ENCODE results near the gene WDR74.
A peak's percentile ranks its signal among the peaks of the same experiment; 100 is the strongest.
"Not testable (repeated sequence)": the region's sequence is repeated elsewhere in the genome, so short reads cannot be mapped to it uniquely, and the experiment has no call there.

The WDR74 gene

GRCh38 chr11:62841361-62842170, 2.2 kb upstream of the WDR74 start:
- peak; percentile 93 for DNase-seq (ENCODE audit: low read depth, low spot score)

- peak; percentile 36 for DNase-seq (ENCODE audit: low read depth, low spot score)
These were observed 1.5 kb upstream of the WDR74 start for GRCh38 chr11:62840721-62841360.

- no peak for DNase-seq (ENCODE audit: low read depth, low spot score)
These were observed 4.1 kb downstream of the WDR74 start for GRCh38 chr11:62835336-62835735.

GRCh38 chr11:62832336-62833234, 6.8 kb downstream of the WDR74 start, which contains the start of gene TEX54:
TEX54 (minus strand) TSS chr11:62832841.
- no peak for DNase-seq (ENCODE audit: low read depth, low spot score)

- peak; percentile 99 for DNase-seq (ENCODE audit: low read depth, low spot score)
These were observed 7.7 kb downstream of the WDR74 start, which contains the start of gene STX5 for GRCh38 chr11:62831520-62832335. STX5 (minus strand) TSS chr11:62832051; CDS start chr11:62831243, 808 bp downstream.

- no peak for DNase-seq (ENCODE audit: low read depth, low spot score)
These were observed 8.4 kb downstream of the WDR74 start for GRCh38 chr11:62830904-62831519.

GRCh38 chr11:62828130-62828529, 11.3 kb downstream of the WDR74 start:
- not testable (repeated sequence) for DNase-seq (ENCODE audit: low read depth, low spot score)

- no peak for DNase-seq (ENCODE audit: low read depth, low spot score)
These were observed 15.7 kb downstream of the WDR74 start for GRCh38 chr11:62823677-62824076.

- DNase-seq (ENCODE audit: low read depth, low spot score) = no peak
These were observed 22.3 kb downstream of the WDR74 start for GRCh38 chr11:62817129-62817528.

- no peak for DNase-seq (ENCODE audit: low read depth, low spot score)
These were observed 22.8 kb downstream of the WDR74 start for GRCh38 chr11:62816557-62816956.

GRCh38 chr11:62811659-62812058, 27.7 kb downstream of the WDR74 start:
- DNase-seq (ENCODE audit: low read depth, low spot score) = no peak

GRCh38 chr11:62810748-62811147, 28.6 kb downstream of the WDR74 start:
- no peak for DNase-seq (ENCODE audit: low read depth, low spot score)

- DNase-seq (ENCODE audit: low read depth, low spot score) = no peak
These were observed 32.7 kb downstream of the WDR74 start for GRCh38 chr11:62806611-62807121.

GRCh38 chr11:62805961-62806441, 33.4 kb downstream of the WDR74 start:
- DNase-seq (ENCODE audit: low read depth, low spot score) = no peak

GRCh38 chr11:62805076-62805892, 34.1 kb downstream of the WDR74 start, which contains the start of gene NXF1:
NXF1 (minus strand) TSS chr11:62805440; CDS start chr11:62805356, 84 bp downstream.
- peak; percentile 89 for DNase-seq (ENCODE audit: low read depth, low spot score)

- no peak for DNase-seq (ENCODE audit: low read depth, low spot score)
These were observed 34.9 kb downstream of the WDR74 start for GRCh38 chr11:62804310-62805075.

GRCh38 chr11:62801071-62801470, 38.3 kb downstream of the WDR74 start:
- DNase-seq (ENCODE audit: low read depth, low spot score) = no peak

- no peak for DNase-seq (ENCODE audit: low read depth, low spot score)
These were observed 39.9 kb downstream of the WDR74 start for GRCh38 chr11:62799486-62799885.

Data from smooth muscle cell of the brain vasculature (primary cell).